SK-N-SH (cell line): ENCODE data around the gene EFNB2. TPM values are rescaled to one million over a fixed set of nuclear protein-coding genes. Genes with fewer than 3 reads are reported as not detected.

ENCODE experiments used
- CTCF ChIA-PET: fragments of 300-600, 350-600 bp; formaldehyde crosslinking; extraction: SDS; loops from one replicate; lab custom pipeline; 2021; lab: Yijun Ruan, JAX
- POLR2A ChIA-PET: fragments of 350-600 bp; sonication (Branson Sonifier 250); formaldehyde crosslinking; extraction: SDS; loops from one replicate; lab custom pipeline; 2020; ENCODE audit warnings: antibody characterized with exemption, inconsistent platforms; lab: Yijun Ruan, JAX
- DNase-seq: peaks from one replicate; pipeline ENCODE4 v3.0.0; 2012
- H2AFZ ChIP-seq: fragments of 200-600 bp; sonication (generic); 2 replicates; pipeline ENCODE4 v1.8.1; 2016; ENCODE audit warnings: antibody characterized with exemption, mild to moderate bottlenecking, low read depth
- H3F3A ChIP-seq: fragments of 200-600 bp; sonication (generic); replicated peaks from 2 replicates; pipeline ENCODE3; 2016; ENCODE audit warnings: antibody characterized with exemption, mild to moderate bottlenecking; ENCODE audit not compliant: insufficient read depth
- H3K27ac ChIP-seq, 2 experiments: fragments of 200-500 bp in 1 of 2; fragments of 200-600 bp in 1 of 2; sonication (Bioruptor generic) in 1 of 2; sonication (generic), shearing (Covaris generic) in 1 of 2; 2 replicates each; pipeline versions ENCODE4 v1.5.1 to v1.6.1; 2014 to 2016; ENCODE audit warnings: low read depth in 2 of 2, inconsistent platforms in 1 of 2, low read length in 1 of 2, mild to moderate bottlenecking in 1 of 2, mixed read lengths in 1 of 2
- H3K27me3 ChIP-seq: fragments of 200-600 bp; sonication (generic), shearing (Covaris generic); 2 replicates; pipeline ENCODE4 v1.6.1; 2016; ENCODE audit warnings: mixed run types; ENCODE audit not compliant: insufficient read depth
- H3K36me3 ChIP-seq, 2 experiments: fragments of 200-500 bp in 1 of 2; fragments of 200-600 bp in 1 of 2; sonication (Bioruptor generic) in 1 of 2; sonication (generic) in 1 of 2; replicated peaks in 1 of 2; 2 replicates each; pipeline versions ENCODE3 to v1.5.1; 2014 to 2016; ENCODE audit warnings: low read length in 1 of 2, mild to moderate bottlenecking in 1 of 2; ENCODE audit not compliant: insufficient read depth in 2 of 2, control insufficient read depth in 1 of 2
- H3K4me1 ChIP-seq, 2 experiments: fragments of 200-500 bp in 1 of 2; fragments of 200-600 bp in 1 of 2; sonication (Bioruptor generic) in 1 of 2; sonication (generic), shearing (Covaris generic) in 1 of 2; 2 replicates each; pipeline versions ENCODE4 v1.5.1 to v1.6.1; 2014 to 2016; ENCODE audit warnings: low read depth in 1 of 2, low read length in 1 of 2, mixed run types in 1 of 2; ENCODE audit not compliant: insufficient read depth in 2 of 2, control insufficient read depth in 1 of 2
- H3K4me2 ChIP-seq: fragments of 200-600 bp; sonication (generic), shearing (Covaris generic); 2 replicates; pipeline ENCODE4 v1.6.1; 2017; ENCODE audit warnings: mixed run types
- H3K4me3 ChIP-seq, 2 experiments: fragments of 200-500 bp in 1 of 2; fragments of 200-600 bp in 1 of 2; sonication (Bioruptor generic) in 1 of 2; sonication (generic), shearing (Covaris generic) in 1 of 2; 2 replicates each; pipeline versions ENCODE4 v1.5.1 to v1.8.1; 2014 to 2016; ENCODE audit warnings: low read depth in 2 of 2, inconsistent platforms in 1 of 2, low read length in 1 of 2, mild to moderate bottlenecking in 1 of 2, mixed read lengths in 1 of 2, moderate library complexity in 1 of 2
- H3K79me2 ChIP-seq: fragments of 200-600 bp; sonication (generic); 2 replicates; pipeline ENCODE4 v1.8.1; 2017; ENCODE audit warnings: mild to moderate bottlenecking; ENCODE audit not compliant: insufficient read depth
- H3K9ac ChIP-seq: fragments of 200-600 bp; sonication (generic); 2 replicates; pipeline ENCODE4 v1.6.1; 2017; ENCODE audit warnings: mixed run types
- H3K9me2 ChIP-seq: fragments of 200-600 bp; sonication (generic); 2 replicates; pipeline ENCODE4 v1.6.1; 2017; ENCODE audit warnings: mixed run types
- H3K9me3 ChIP-seq: fragments of 200-600 bp; sonication (generic); 2 replicates; pipeline ENCODE4 v1.6.1; 2017; ENCODE audit warnings: mixed run types, mild to moderate bottlenecking, moderate library complexity
- H4K20me1 ChIP-seq: fragments of 200-600 bp; sonication (generic); 2 replicates; pipeline ENCODE4 v1.6.1; 2017; ENCODE audit warnings: mild to moderate bottlenecking, mixed run types; ENCODE audit not compliant: insufficient read depth
- ELF1 ChIP-seq: IDR thresholded peaks from 2 replicates; pipeline ENCODE4 v1.4.0; 2012
- EZH2phosphoT487 ChIP-seq: fragments of 200-600 bp; sonication (generic); IDR thresholded peaks from 2 replicates; pipeline ENCODE4 v1.6.1; 2017; ENCODE audit warnings: low read depth, mixed run types, mild to moderate bottlenecking, antibody characterized with exemption, moderate library complexity, borderline replicate concordance
- FOXJ3 ChIP-seq: sonication (generic); formaldehyde crosslinking; IDR thresholded peaks from 2 replicates; pipeline ENCODE4 v1.5.1; 2020; ENCODE audit warnings: mild to moderate bottlenecking, missing genetic modification reagents
- JUND ChIP-seq: IDR thresholded peaks from 2 replicates; pipeline ENCODE4 v1.4.0; 2012
- MEF2A ChIP-seq: IDR thresholded peaks from 2 replicates; pipeline ENCODE4 v1.4.0; 2012; ENCODE audit warnings: low read depth, borderline replicate concordance
- MXI1 ChIP-seq: IDR thresholded peaks from 2 replicates; pipeline ENCODE4 v1.6.1; 2012; ENCODE audit warnings: mild to moderate bottlenecking, low read depth, low read length, improper control_type of control experiment
- NRF1 ChIP-seq: IDR thresholded peaks from 2 replicates; pipeline ENCODE4 v1.6.1; 2012; ENCODE audit warnings: low read depth, mild to moderate bottlenecking, low read length
- POLR2AphosphoS5 ChIP-seq: IDR thresholded peaks from 2 replicates; pipeline ENCODE4 v1.6.1; 2012; ENCODE audit warnings: low read depth, low read length
- SMC3 ChIP-seq: IDR thresholded peaks from 2 replicates; pipeline ENCODE4 v1.6.1; 2012; ENCODE audit warnings: low read depth, low read length, improper control_type of control experiment
- TAF1 ChIP-seq: IDR thresholded peaks from 2 replicates; pipeline ENCODE4 v1.6.1; 2012; ENCODE audit warnings: low read depth, mild to moderate bottlenecking, low read length, moderate library complexity, borderline replicate concordance
- TCF12 ChIP-seq: IDR thresholded peaks from 2 replicates; pipeline ENCODE4 v1.4.0; 2012
- TEAD4 ChIP-seq: IDR thresholded peaks from 2 replicates; pipeline ENCODE4 v1.4.0; 2012; ENCODE audit warnings: mild to moderate bottlenecking, borderline replicate concordance; ENCODE audit not compliant: insufficient read depth
- YY1 ChIP-seq: IDR thresholded peaks from 2 replicates; pipeline ENCODE4 v1.4.0; 2012; ENCODE audit warnings: low read depth, mild to moderate bottlenecking
- WGBS: methylation state at CpG from one replicate; pipeline ENCODE4 v1.1.6; 2017; ENCODE audit warnings: low lambda C conversion rate; 5-methylcytosine and 5-hydroxymethylcytosine counted together
- polyA plus RNA-seq, 3 experiments: library from polyadenylated mRNA; depleted of rRNA; stranded (reverse); fragments of >200 nt; gene quantifications; 2 replicates each; pipeline ENCODE4 v1.2.3, GENCODE V29; 2012
- TF ChIP-seq, protein P1 (sequence below): fragments of 150-350 bp; IDR thresholded peaks from 2 replicates; pipeline ENCODE4 v1.6.1; 2017; ENCODE audit warnings: antibody characterized with exemption, low read length, low read depth, borderline replicate concordance
- TF ChIP-seq, protein P2 (sequence below): IDR thresholded peaks from 2 replicates; pipeline ENCODE4 v1.4.0; 2012; ENCODE audit warnings: low read depth
- TF ChIP-seq, protein P3 (sequence below): IDR thresholded peaks from 2 replicates; pipeline ENCODE4 v1.6.1; 2012; ENCODE audit warnings: mild to moderate bottlenecking, low read depth, low read length, moderate library complexity
- TF ChIP-seq, protein P4 (sequence below): IDR thresholded peaks from 2 replicates; pipeline ENCODE4 v1.4.0; 2012; ENCODE audit warnings: low read depth, borderline replicate concordance
- TF ChIP-seq, protein P5 (sequence below): fragments of 150-350 bp; IDR thresholded peaks from 2 replicates; pipeline ENCODE4 v1.6.1; 2016; ENCODE audit warnings: mild to moderate bottlenecking, low read depth, low read length

The EFNB2 gene
- polyA plus RNA-seq, 1 of the 3 experiments (the other 2 are of a cell fraction): 3.0 TPM

DNA sequence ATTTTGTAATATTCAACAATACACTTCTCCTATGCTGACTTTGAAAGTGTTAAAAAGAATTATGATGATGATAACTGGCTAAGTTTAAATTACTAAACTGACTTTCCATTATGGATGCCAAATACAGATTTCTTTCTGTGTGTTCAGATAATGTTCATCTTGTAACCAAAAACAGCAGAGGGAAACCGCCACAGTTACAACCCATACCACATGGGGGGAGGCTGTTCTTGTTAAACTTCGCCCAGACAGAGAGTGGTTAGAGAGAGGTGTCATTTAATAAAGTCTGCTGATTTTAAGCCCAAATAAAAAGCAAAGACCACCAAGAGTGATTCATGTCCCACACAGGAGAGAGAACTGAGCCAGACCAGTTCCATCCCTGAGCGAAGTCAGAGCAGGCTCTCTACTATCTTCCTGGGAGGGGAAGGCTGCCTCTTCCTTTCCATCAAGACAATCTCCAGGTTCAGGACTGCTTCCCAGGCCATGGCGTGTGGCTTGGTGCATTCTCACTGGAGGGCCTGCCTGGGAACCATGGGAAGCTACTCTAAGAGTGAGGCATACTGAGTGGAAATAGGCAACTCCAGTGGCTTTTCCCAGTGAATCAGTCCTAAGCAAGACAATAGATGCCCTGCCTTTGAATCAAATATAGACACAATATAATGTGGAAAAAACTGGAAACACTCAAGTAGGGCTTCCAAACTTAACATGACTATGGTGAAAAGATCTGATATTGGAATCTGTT, 18.2 kb downstream of the EFNB2 start:
- ChIA-PET CTCF (no interaction called here), POLR2A (no interaction called here)
- no peaks in the 10 kb centered on the region for H3K9me2 ChIP-seq
- H3K4me3 ChIP-seq: no peak overlapping the region
- H3K79me2 ChIP-seq: peaks cover 7% of the 10 kb centered on the region; the same call in 1 of the 2 replicates
- 93% methylated on average over 4 of the region's 4 CpGs for WGBS
- no peak for DNase-seq
- H3F3A ChIP-seq: no peaks in the 10 kb centered on the region
- H3K9ac ChIP-seq: no peak overlapping the region
- no peaks in the 10 kb centered on the region for H3K9me3 ChIP-seq
- H2AFZ ChIP-seq: no peak overlapping the region
- no peak for TF ChIP-seq TEAD4
- no peak overlapping the region for H3K27ac ChIP-seq
- no peaks in the 10 kb centered on the region for H3K27me3 ChIP-seq
- no peaks in the 10 kb centered on the region for H4K20me1 ChIP-seq
- H3K4me2 ChIP-seq: no peak overlapping the region
- no peaks in the 10 kb centered on the region for H3K36me3 ChIP-seq
- peaks cover 0 to 23% of the 10 kb centered on the region in 2 experiments; a peak in 2 of 4 replicates for H3K4me1 ChIP-seq

DNA sequence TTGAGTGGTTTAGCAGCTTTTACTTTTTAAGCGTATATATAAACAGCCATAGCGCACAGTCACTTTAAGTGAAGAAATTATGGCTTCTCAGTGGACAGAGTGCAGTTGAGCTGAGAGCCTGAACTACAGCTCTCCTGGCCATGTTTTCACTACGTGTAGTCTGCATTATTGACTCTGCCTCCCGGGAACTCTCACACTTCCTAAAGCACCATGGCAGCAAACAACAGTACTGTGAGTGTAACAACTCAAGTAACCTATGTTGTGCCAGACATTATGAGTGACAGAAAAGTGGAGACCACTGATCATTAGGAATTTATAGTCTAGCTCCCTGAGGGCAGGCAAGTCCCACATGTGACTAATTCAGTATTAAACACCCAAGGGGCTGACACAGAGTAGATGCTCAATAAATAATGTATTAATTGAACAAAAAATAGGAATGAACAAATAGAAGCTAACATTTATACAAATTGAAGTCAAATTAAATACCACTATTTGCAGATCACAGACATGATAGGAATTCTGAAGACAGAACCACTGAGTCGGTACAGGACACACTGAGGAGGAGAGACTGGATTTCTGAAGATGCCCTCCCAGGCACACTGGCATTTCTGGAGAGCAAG, 19.7 kb downstream of the EFNB2 start:
- POLR2A ChIA-PET: no interaction called here
- no peaks in the 10 kb centered on the region for H3K9me2 ChIP-seq
- no peaks in the 10 kb centered on the region for H3K27me3 ChIP-seq
- WGBS: 88% methylated on average over 5 of the region's 5 CpGs
- H4K20me1 ChIP-seq: no peaks in the 10 kb centered on the region
- H3K4me2 ChIP-seq: no peak overlapping the region
- CTCF ChIA-PET: interaction anchor here (0.7 kb wide), 1 partner anchor 1944 kb away, joined by 3 read pairs; no protein-coding TSS in a partner anchor
- peaks cover 2 to 3% of the 10 kb centered on the region in 2 experiments for H3K36me3 ChIP-seq
- TF ChIP-seq POLR2AphosphoS5: no peak
- no peak for TF ChIP-seq YY1
- TF ChIP-seq, protein P1, sequence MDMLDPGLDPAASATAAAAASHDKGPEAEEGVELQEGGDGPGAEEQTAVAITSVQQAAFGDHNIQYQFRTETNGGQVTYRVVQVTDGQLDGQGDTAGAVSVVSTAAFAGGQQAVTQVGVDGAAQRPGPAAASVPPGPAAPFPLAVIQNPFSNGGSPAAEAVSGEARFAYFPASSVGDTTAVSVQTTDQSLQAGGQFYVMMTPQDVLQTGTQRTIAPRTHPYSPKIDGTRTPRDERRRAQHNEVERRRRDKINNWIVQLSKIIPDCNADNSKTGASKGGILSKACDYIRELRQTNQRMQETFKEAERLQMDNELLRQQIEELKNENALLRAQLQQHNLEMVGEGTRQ: no peak
- TF ChIP-seq, protein P2, sequence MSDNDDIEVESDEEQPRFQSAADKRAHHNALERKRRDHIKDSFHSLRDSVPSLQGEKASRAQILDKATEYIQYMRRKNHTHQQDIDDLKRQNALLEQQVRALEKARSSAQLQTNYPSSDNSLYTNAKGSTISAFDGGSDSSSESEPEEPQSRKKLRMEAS: no peak
- TF ChIP-seq TCF12: no peak
- TF ChIP-seq ELF1: no peak
- no peak for TF ChIP-seq TAF1
- no peak for TF ChIP-seq NRF1
- no peak for TF ChIP-seq JUND
- no peak for TF ChIP-seq EZH2phosphoT487
- TF ChIP-seq, protein P3, sequence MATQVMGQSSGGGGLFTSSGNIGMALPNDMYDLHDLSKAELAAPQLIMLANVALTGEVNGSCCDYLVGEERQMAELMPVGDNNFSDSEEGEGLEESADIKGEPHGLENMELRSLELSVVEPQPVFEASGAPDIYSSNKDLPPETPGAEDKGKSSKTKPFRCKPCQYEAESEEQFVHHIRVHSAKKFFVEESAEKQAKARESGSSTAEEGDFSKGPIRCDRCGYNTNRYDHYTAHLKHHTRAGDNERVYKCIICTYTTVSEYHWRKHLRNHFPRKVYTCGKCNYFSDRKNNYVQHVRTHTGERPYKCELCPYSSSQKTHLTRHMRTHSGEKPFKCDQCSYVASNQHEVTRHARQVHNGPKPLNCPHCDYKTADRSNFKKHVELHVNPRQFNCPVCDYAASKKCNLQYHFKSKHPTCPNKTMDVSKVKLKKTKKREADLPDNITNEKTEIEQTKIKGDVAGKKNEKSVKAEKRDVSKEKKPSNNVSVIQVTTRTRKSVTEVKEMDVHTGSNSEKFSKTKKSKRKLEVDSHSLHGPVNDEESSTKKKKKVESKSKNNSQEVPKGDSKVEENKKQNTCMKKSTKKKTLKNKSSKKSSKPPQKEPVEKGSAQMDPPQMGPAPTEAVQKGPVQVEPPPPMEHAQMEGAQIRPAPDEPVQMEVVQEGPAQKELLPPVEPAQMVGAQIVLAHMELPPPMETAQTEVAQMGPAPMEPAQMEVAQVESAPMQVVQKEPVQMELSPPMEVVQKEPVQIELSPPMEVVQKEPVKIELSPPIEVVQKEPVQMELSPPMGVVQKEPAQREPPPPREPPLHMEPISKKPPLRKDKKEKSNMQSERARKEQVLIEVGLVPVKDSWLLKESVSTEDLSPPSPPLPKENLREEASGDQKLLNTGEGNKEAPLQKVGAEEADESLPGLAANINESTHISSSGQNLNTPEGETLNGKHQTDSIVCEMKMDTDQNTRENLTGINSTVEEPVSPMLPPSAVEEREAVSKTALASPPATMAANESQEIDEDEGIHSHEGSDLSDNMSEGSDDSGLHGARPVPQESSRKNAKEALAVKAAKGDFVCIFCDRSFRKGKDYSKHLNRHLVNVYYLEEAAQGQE: no peak
- TF ChIP-seq FOXJ3 (CRISPR knock-in tag): no peak
- no peak for TF ChIP-seq SMC3
- TF ChIP-seq, protein P4, sequence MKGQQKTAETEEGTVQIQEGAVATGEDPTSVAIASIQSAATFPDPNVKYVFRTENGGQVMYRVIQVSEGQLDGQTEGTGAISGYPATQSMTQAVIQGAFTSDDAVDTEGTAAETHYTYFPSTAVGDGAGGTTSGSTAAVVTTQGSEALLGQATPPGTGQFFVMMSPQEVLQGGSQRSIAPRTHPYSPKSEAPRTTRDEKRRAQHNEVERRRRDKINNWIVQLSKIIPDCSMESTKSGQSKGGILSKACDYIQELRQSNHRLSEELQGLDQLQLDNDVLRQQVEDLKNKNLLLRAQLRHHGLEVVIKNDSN: no peak
- TF ChIP-seq, protein P5, sequence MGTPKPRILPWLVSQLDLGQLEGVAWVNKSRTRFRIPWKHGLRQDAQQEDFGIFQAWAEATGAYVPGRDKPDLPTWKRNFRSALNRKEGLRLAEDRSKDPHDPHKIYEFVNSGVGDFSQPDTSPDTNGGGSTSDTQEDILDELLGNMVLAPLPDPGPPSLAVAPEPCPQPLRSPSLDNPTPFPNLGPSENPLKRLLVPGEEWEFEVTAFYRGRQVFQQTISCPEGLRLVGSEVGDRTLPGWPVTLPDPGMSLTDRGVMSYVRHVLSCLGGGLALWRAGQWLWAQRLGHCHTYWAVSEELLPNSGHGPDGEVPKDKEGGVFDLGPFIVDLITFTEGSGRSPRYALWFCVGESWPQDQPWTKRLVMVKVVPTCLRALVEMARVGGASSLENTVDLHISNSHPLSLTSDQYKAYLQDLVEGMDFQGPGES: no peak
- TF ChIP-seq MXI1: no peak
- no peak for TF ChIP-seq MEF2A
- no peak overlapping the region for H2AFZ ChIP-seq
- H3K27ac ChIP-seq: no peak overlapping the region
- peaks cover 0 to 20% of the 10 kb centered on the region in 2 experiments; a peak in 2 of 4 replicates for H3K4me1 ChIP-seq
- no peaks in the 10 kb centered on the region for H3K9me3 ChIP-seq
- no peak overlapping the region for H3K9ac ChIP-seq
- no peaks in the 10 kb centered on the region for H3F3A ChIP-seq
- peaks cover 7% of the 10 kb centered on the region; the same call in 1 of the 2 replicates for H3K79me2 ChIP-seq
- H3K4me3 ChIP-seq: no peak overlapping the region
- DNase-seq: no peak
